GM12801 (cell line): ENCODE results near the gene BBS12.

ENCODE experiments used
- TF ChIP-seq, protein P1 (sequence below): IDR thresholded peaks from one replicate; pipeline ENCODE4 v1.5.1; 2011; ENCODE audit warnings: control low read depth; ENCODE audit not compliant: insufficient read length; ENCODE audit errors: extremely low read depth

Gene BBS12

GRCh38 chr4:122695226-122695625 is 37.3 kb upstream of the BBS12 start:
- TF ChIP-seq, protein P1, sequence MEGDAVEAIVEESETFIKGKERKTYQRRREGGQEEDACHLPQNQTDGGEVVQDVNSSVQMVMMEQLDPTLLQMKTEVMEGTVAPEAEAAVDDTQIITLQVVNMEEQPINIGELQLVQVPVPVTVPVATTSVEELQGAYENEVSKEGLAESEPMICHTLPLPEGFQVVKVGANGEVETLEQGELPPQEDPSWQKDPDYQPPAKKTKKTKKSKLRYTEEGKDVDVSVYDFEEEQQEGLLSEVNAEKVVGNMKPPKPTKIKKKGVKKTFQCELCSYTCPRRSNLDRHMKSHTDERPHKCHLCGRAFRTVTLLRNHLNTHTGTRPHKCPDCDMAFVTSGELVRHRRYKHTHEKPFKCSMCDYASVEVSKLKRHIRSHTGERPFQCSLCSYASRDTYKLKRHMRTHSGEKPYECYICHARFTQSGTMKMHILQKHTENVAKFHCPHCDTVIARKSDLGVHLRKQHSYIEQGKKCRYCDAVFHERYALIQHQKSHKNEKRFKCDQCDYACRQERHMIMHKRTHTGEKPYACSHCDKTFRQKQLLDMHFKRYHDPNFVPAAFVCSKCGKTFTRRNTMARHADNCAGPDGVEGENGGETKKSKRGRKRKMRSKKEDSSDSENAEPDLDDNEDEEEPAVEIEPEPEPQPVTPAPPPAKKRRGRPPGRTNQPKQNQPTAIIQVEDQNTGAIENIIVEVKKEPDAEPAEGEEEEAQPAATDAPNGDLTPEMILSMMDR, result no peak

GRCh38 chr4:122700178-122700725 is 32.3 kb upstream of the BBS12 start:
- TF ChIP-seq, protein P1, result no peak

- TF ChIP-seq, protein P1, result no peak
Measured at GRCh38 chr4:122701061-122701460, 31.4 kb upstream of the BBS12 start.

GRCh38 chr4:122701965-122702364 is 30.5 kb upstream of the BBS12 start:
- TF ChIP-seq, protein P1, result no peak

GRCh38 chr4:122702939-122703338 is 29.6 kb upstream of the BBS12 start:
- TF ChIP-seq, protein P1, result no peak

GRCh38 chr4:122703868-122704267 is 28.6 kb upstream of the BBS12 start:
- TF ChIP-seq, protein P1, result no peak

- TF ChIP-seq, protein P1, result no peak
Measured at GRCh38 chr4:122705009-122705408, 27.5 kb upstream of the BBS12 start.
